BJ (cell line): ENCODE data around the gene UTS2. TPM values are rescaled to one million over a fixed set of nuclear protein-coding genes. Genes with fewer than 3 reads are reported as not detected.

Source experiments
- CTCF ChIA-PET: fragments of 350-600 bp; formaldehyde crosslinking; extraction: SDS; loops from one replicate; lab custom pipeline; 2021; ENCODE audit warnings: antibody characterized with exemption, inconsistent platforms; lab: Yijun Ruan, JAX
- POLR2A ChIA-PET: fragments of 300-600 bp; sonication (Branson Sonifier 250); formaldehyde crosslinking; extraction: SDS; loops from one replicate; lab custom pipeline; 2021; ENCODE audit warnings: antibody characterized with exemption; lab: Charles Lee
- DNase-seq: peaks from one replicate; pipeline ENCODE4 v3.0.0-alpha.2; 2011; ENCODE audit warnings: low read depth
- H3K27me3 ChIP-seq: 2 replicates; pipeline ENCODE4 v1.6.0; 2011; ENCODE audit warnings: low read length; ENCODE audit not compliant: control insufficient read depth, insufficient read depth
- H3K36me3 ChIP-seq: 2 replicates; pipeline ENCODE4 v1.5.1; 2011; ENCODE audit warnings: low read length; ENCODE audit not compliant: control insufficient read depth, insufficient read depth
- H3K4me3 ChIP-seq: 2 replicates; pipeline ENCODE4 v1.5.1; 2011; ENCODE audit warnings: low read depth, mild to moderate bottlenecking, control low read depth, low read length
- polyA plus RNA-seq: library from polyadenylated mRNA; depleted of rRNA; stranded (reverse); fragments of >200 nt; gene quantifications from 2 replicates; pipeline ENCODE4 v1.2.3, GENCODE V29; 2011
- TF ChIP-seq, protein P1 (sequence below): IDR thresholded peaks from 2 replicates; pipeline ENCODE4 v1.5.1; 2011; ENCODE audit warnings: low read depth, mild to moderate bottlenecking, control low read depth, inconsistent platforms, low read length, moderate library complexity; ENCODE audit not compliant: insufficient read depth

The UTS2 gene
- polyA plus RNA-seq, 1 experiment: not detected

DNA sequence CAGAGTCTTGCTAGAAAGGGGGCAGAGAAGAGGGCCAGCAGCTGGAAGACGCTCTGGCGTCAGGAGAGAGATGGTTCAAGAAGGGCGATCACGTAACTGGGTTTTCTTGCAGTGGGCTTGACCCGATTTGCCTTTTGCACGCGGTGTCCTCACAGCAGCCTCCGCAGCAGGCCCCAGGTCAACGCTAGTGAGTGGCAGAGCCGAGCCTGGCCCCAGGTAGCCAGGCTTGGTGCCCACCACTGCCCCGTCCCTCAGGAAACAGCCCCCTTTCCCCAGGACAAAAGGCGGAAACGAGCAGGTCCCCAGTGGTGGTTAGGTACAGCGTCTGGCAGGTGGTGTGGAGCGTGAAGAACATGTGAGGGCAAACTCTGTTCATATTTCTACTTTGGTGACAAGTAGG lies 8.6 kb upstream of the UTS2 start:
- Histone ChIP-seq H3K36me3 (no peaks in the 10 kb centered on the region), H3K27me3 (no peaks in the 10 kb centered on the region), H3K4me3 (no peak overlapping the region)
- ChIA-PET CTCF (no interaction called here), POLR2A (no interaction called here)
- TF ChIP-seq, protein P1, sequence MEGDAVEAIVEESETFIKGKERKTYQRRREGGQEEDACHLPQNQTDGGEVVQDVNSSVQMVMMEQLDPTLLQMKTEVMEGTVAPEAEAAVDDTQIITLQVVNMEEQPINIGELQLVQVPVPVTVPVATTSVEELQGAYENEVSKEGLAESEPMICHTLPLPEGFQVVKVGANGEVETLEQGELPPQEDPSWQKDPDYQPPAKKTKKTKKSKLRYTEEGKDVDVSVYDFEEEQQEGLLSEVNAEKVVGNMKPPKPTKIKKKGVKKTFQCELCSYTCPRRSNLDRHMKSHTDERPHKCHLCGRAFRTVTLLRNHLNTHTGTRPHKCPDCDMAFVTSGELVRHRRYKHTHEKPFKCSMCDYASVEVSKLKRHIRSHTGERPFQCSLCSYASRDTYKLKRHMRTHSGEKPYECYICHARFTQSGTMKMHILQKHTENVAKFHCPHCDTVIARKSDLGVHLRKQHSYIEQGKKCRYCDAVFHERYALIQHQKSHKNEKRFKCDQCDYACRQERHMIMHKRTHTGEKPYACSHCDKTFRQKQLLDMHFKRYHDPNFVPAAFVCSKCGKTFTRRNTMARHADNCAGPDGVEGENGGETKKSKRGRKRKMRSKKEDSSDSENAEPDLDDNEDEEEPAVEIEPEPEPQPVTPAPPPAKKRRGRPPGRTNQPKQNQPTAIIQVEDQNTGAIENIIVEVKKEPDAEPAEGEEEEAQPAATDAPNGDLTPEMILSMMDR: no peak
- no peak for DNase-seq

DNA sequence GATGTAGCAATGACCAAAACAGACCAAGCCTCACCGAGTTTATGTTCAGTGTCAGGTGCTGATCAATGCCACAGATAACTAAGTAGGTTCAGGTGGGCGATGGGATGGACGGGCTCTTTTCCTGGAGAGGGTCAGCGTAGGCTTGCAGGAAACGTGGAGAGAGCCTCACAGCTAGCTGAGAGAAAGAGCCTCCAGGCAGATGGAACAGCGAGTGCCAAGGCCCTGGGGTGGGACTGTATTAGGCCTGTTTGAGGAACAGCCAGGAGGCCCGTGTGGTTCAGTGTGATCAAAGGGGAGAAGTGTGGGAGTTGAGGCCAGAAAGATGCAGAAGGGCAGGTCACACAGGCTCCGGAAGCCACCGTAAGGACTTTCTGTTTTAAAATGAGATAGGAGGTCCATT lies 7.3 kb upstream of the UTS2 start:
- H3K27me3 ChIP-seq: no peaks in the 10 kb centered on the region
- POLR2A ChIA-PET: no interaction called here
- DNase-seq: no peak
- CTCF ChIA-PET: interaction anchor here (1.0 kb wide), 1 partner anchor 13 kb away, joined by 3 read pairs; no protein-coding TSS in a partner anchor
- no peak overlapping the region for H3K4me3 ChIP-seq
- no peaks in the 10 kb centered on the region for H3K36me3 ChIP-seq
- TF ChIP-seq, protein P1: no peak

DNA sequence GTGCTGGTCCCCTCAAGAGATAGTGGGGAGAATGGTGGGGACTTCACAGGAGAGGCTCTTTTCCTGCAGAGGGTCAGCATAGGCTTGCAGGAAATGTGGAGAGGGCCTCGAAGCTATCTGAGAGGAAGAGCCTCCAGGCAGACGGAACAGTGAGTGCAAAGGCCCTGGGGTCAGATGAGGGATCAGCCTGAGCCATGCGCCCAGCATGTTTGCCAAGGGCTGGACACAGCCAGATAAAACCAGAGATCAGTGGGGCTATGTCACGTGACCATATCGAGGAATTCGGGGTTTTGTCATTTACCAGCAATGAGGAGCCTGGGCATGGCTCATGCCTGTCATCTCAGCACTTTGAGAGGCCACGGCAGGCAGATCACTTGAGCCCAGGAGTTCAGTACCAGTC lies 6.5 kb upstream of the UTS2 start:
- POLR2A ChIA-PET: no interaction called here
- no peak for DNase-seq
- CTCF ChIA-PET: interaction anchor here (1.0 kb wide), 1 partner anchor 13 kb away, joined by 3 read pairs; no protein-coding TSS in a partner anchor
- H3K36me3 ChIP-seq: no peaks in the 10 kb centered on the region
- TF ChIP-seq, protein P1: no peak
- no peaks in the 10 kb centered on the region for H3K27me3 ChIP-seq
- no peak overlapping the region for H3K4me3 ChIP-seq

DNA sequence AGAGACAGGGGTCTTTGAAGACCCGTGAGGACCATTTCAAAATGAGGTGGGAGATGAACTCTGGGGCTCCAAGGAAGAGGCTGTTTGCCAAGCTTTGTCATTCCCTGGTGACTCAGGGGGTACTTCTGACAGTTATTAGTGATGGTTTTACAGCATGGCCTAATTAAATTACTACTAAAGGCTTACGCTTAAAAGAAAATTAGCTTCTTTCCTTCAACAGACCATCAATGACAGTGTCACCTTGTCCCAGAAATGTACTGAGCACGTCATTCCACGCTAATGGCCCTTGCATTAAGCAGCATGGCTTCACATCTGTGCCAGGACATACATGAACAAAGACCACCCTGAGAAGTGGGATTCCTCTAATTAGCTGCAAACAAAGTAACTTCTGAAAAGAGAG lies 5.1 kb upstream of the UTS2 start:
- ChIA-PET POLR2A (no interaction called here), CTCF (no interaction called here)
- DNase-seq: no peak
- no peaks in the 10 kb centered on the region for H3K36me3 ChIP-seq
- TF ChIP-seq, protein P1: no peak
- no peak overlapping the region for H3K4me3 ChIP-seq
- no peaks in the 10 kb centered on the region for H3K27me3 ChIP-seq

DNA sequence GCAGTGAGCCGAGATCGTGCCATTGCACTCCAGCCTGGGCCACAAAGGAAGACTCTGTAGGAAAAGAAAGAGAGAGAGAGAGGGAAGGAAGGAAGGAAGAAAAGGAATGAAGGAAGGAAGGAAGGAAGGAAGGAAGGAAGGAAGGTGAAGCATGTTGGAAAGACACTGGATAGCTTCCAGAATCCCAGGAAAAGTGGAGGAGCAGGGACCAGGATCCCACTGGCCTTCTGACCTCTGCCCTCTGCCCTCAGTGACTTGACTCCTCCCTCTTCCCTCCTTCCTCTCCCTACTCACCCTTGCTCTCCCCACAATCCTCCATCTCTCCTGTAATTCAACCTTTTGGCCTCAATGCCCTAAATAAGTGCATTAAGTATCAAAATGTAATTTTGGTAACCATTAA lies 4.1 kb upstream of the UTS2 start:
- H3K4me3 ChIP-seq: no peak overlapping the region
- no peak for DNase-seq
- no peaks in the 10 kb centered on the region for H3K36me3 ChIP-seq
- ChIA-PET POLR2A (no interaction called here), CTCF (no interaction called here)
- H3K27me3 ChIP-seq: no peaks in the 10 kb centered on the region
- TF ChIP-seq, protein P1: no peak
